DND-41 (cell line): ENCODE measurements around the gene LRRC27.

ENCODE experiments used
- CTCF ChIP-seq: IDR thresholded peaks from 2 replicates; pipeline ENCODE4 v1.5.1; 2012; ENCODE audit warnings: borderline replicate concordance, low read length, moderate library complexity, mild to moderate bottlenecking; ENCODE audit not compliant: poor library complexity, severe bottlenecking; ENCODE audit errors: extremely low read depth
- EZH2 ChIP-seq: IDR thresholded peaks from 3 replicates; pipeline ENCODE4 v1.6.1; 2012; ENCODE audit warnings: borderline replicate concordance, low read depth, mild to moderate bottlenecking, moderate library complexity, low read length, inconsistent platforms; ENCODE audit not compliant: severe bottlenecking

- TF ChIP-seq EZH2 (no peak), CTCF (no peak)
Observed at GRCh38 chr10:132366499-132366898, 34.5 kb downstream of the LRRC27 start.
